ENCODE data around the gene TNFSF12. TPM values are rescaled to one million over a fixed set of nuclear protein-coding genes. Genes with fewer than 3 reads are reported as not detected.

Gene TNFSF12
- total RNA-seq, 1 donor from 2014 or later, result 60.6 TPM

- DNase-seq (ENCODE audit: extremely low spot score in 2 of 2), result no peak
- peaks cover 71% of the 10 kb centered on the region for H3K4me1 ChIP-seq
- intact Hi-C loops (cut with DNase I), result no loop called here
Observed at GRCh38 chr17:7580604-7581575, 32.0 kb downstream of the TNFSF12 start.

GRCh38 chr17:7582396-7583252 lies 33.8 kb downstream of the TNFSF12 start:
- peaks cover 2 to 18% of the 10 kb centered on the region in 2 donors for H3K36me3 ChIP-seq
- intact Hi-C loops (cut with DNase I), result no loop called here
- H3K4me1 ChIP-seq, result peaks cover 78% of the 10 kb centered on the region
- H3K27ac ChIP-seq, result peak overlapping the region; percentile 97
- peak overlapping the region; percentile 67 to 83 for H3K4me3 ChIP-seq
- DNase-seq (ENCODE audit: extremely low spot score in 2 of 2), result no peak
- H3K9me3 ChIP-seq, result no peaks in the 10 kb centered on the region
- no peaks in the 10 kb centered on the region for H3K27me3 ChIP-seq
- no peak for TF ChIP-seq POLR2AphosphoS5 (IDR thresholded peaks at IDR 0.05; ENCODE audit: insufficient read depth in 1 of 2, low read depth in 1 of 2)
- no peak for TF ChIP-seq POLR2A (IDR thresholded peaks at IDR 0.05)
- no peak for TF ChIP-seq CTCF (IDR thresholded peaks at IDR 0.05)

More at GRCh38 chr17:7580604-7581575, 32.0 kb downstream of the TNFSF12 start:
- no peaks in the 10 kb centered on the region for H3K9me3 ChIP-seq
- peak overlapping the region; percentile 97 for H3K27ac ChIP-seq
- peaks cover 3 to 31% of the 10 kb centered on the region in 2 donors for H3K36me3 ChIP-seq
- peak overlapping the region; percentile 6 to 28 for H3K4me3 ChIP-seq
- no peaks in the 10 kb centered on the region for H3K27me3 ChIP-seq
- TF ChIP-seq POLR2A (IDR thresholded peaks at IDR 0.05), result no peak
- no peak for TF ChIP-seq POLR2AphosphoS5 (IDR thresholded peaks at IDR 0.05; ENCODE audit: insufficient read depth in 1 of 2, low read depth in 1 of 2)
- TF ChIP-seq CTCF (IDR thresholded peaks at IDR 0.05), result no peak

DNA sequence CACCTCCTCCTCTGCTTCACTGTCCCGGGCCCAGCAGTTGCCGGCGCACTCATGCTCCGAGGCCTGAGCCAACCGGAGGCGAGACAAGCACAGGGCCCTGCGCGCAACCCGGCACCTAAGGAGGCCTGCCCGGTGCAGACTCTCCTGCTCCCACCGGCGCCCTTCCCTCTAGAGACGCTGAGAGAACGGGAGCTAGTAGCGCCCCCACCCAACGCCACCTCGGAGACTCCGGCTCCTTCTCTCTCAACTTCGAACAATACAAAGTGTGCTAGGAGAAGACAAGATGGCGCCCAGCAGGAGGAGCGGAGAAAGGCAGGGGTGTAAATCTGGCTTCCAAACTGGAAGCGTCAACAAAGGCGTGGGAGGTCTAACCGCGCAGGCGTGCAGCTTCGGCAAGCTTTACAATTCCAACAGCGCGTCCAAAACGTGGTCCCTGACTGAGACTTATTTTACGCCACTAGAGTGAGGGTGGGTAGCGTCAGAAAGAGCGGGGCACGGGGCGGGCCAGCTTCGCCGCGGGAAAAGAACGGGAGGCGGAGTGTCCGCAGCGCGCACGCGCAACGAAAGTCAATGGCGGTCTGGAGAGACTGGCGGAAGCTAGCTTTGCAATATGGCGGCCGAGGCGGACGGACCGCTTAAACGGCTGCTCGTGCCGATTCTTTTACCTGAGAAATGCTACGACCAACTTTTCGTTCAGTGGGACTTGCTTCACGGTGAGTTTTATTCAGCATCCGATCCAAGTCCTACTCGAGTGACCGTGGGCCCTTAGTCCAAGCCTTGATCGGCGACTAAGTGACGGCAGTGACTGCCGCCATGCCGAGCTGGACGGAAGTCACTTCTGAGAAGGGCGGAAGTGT lies 34.6 kb downstream of the TNFSF12 start, which contains the start of gene MPDU1:
Gene MPDU1, plus strand, starts transcription at position 600 of the 857 bp plus-strand sequence. Its CDS starts 11 bp downstream, at position 611.
- peaks cover 86% of the 10 kb centered on the region for H3K4me1 ChIP-seq
- intact Hi-C loops (cut with DNase I), result no loop called here
- peak in 1 of 2 donors; percentile 98 for DNase-seq (ENCODE audit: extremely low spot score in 2 of 2)

More for the DNA sequence above, 34.6 kb downstream of the TNFSF12 start, which contains the start of gene MPDU1:
- H3K36me3 ChIP-seq, result peaks cover 0 to 9% of the 10 kb centered on the region in 2 donors
- TF ChIP-seq POLR2AphosphoS5 (IDR thresholded peaks at IDR 0.05; ENCODE audit: insufficient read depth in 1 of 2, low read depth in 1 of 2) (peak; percentile 91 to 98), CTCF (IDR thresholded peaks at IDR 0.05) (no peak), POLR2A (IDR thresholded peaks at IDR 0.05) (peak in 1 of 2 donors; percentile 4)
- peak within 1 kb of the TSS; percentile 97 for H3K27ac ChIP-seq
- no peaks in the 10 kb centered on the region for H3K27me3 ChIP-seq
- peak within 1 kb of the TSS; percentile 67 to 83 for H3K4me3 ChIP-seq
- no peaks in the 10 kb centered on the region for H3K9me3 ChIP-seq
